MM.1S (cell line): ENCODE data around the gene DDX10.

ENCODE experiments used
- DNase-seq: peaks from one replicate; pipeline ENCODE4 v3.0.0-alpha.2; 2015
- H2AFZ ChIP-seq: fragments of 300-600 bp; sonication (generic); 2 replicates; pipeline ENCODE4 v1.6.0; 2016; ENCODE audit warnings: antibody characterized with exemption, low read length
- H3F3A ChIP-seq: fragments of 300-600 bp; sonication (generic); 2 replicates; pipeline ENCODE4 v1.6.1; 2016; ENCODE audit warnings: mild to moderate bottlenecking, antibody characterized with exemption, low read length, moderate library complexity, mixed read lengths; ENCODE audit not compliant: insufficient read depth
- H3K27ac ChIP-seq: fragments of 300-600 bp; sonication (generic); 2 replicates; pipeline ENCODE4 v1.5.1; 2016; ENCODE audit warnings: mild to moderate bottlenecking, low read length
- H3K27me3 ChIP-seq: fragments of 300-600 bp; sonication (generic); replicated peaks from 2 replicates; pipeline ENCODE4 v1.6.0; 2016; ENCODE audit warnings: low read length; ENCODE audit not compliant: insufficient read depth
- H3K36me3 ChIP-seq: fragments of 300-600 bp; sonication (generic); replicated peaks from 2 replicates; pipeline ENCODE4 v1.6.1; 2016; ENCODE audit warnings: mild to moderate bottlenecking, low read length, mixed read lengths; ENCODE audit not compliant: insufficient read depth
- H3K4me1 ChIP-seq: fragments of 300-600 bp; sonication (generic); 2 replicates; pipeline ENCODE4 v1.6.1; 2016; ENCODE audit warnings: low read length, mixed read lengths
- H3K4me2 ChIP-seq: fragments of 300-600 bp; sonication (generic); 2 replicates; pipeline ENCODE4 v1.6.0; 2016; ENCODE audit warnings: low read depth, low read length
- H3K4me3 ChIP-seq: fragments of 300-600 bp; sonication (generic); 2 replicates; pipeline ENCODE4 v1.5.1; 2016; ENCODE audit warnings: low read length, mixed read lengths
- H3K79me2 ChIP-seq: fragments of 300-600 bp; sonication (generic); 2 replicates; pipeline ENCODE4 v1.6.1; 2016; ENCODE audit warnings: mixed run types, low read length, mixed read lengths
- H3K9ac ChIP-seq: fragments of 300-600 bp; sonication (generic); 2 replicates; pipeline ENCODE4 v1.6.1; 2016; ENCODE audit warnings: low read length, mixed read lengths
- H3K9me2 ChIP-seq: fragments of 300-600 bp; sonication (generic); replicated peaks from 2 replicates; pipeline ENCODE4 v1.6.1; 2016; ENCODE audit warnings: mild to moderate bottlenecking, low read length, mixed read lengths; ENCODE audit not compliant: insufficient read depth
- H3K9me3 ChIP-seq: fragments of 300-600 bp; sonication (generic); replicated peaks from 2 replicates; pipeline ENCODE4 v1.6.1; 2016; ENCODE audit warnings: mild to moderate bottlenecking, low read length, mixed read lengths; ENCODE audit not compliant: insufficient read depth
- H4K20me1 ChIP-seq: fragments of 300-600 bp; sonication (generic); 2 replicates; pipeline ENCODE4 v1.6.1; 2016; ENCODE audit warnings: mild to moderate bottlenecking, low read length, moderate library complexity, mixed read lengths; ENCODE audit not compliant: insufficient read depth
- EZH2 ChIP-seq: fragments of 300-600 bp; sonication (generic); optimal IDR thresholded peaks from 2 replicates; pipeline ENCODE3; 2017; ENCODE audit warnings: low read depth, mild to moderate bottlenecking, antibody characterized with exemption, low read length, mixed read lengths
- EZH2phosphoT487 ChIP-seq: fragments of 300-600 bp; sonication (generic); IDR thresholded peaks from 2 replicates; pipeline ENCODE4 v1.6.1; 2018; ENCODE audit warnings: antibody characterized with exemption, low read length
- TF ChIP-seq, protein P1 (sequence below): fragments of 300-600 bp; sonication (generic); IDR thresholded peaks from 2 replicates; pipeline ENCODE4 v1.5.1; 2016; ENCODE audit warnings: antibody characterized with exemption, low read length, mixed read lengths

The DDX10 gene

DNA sequence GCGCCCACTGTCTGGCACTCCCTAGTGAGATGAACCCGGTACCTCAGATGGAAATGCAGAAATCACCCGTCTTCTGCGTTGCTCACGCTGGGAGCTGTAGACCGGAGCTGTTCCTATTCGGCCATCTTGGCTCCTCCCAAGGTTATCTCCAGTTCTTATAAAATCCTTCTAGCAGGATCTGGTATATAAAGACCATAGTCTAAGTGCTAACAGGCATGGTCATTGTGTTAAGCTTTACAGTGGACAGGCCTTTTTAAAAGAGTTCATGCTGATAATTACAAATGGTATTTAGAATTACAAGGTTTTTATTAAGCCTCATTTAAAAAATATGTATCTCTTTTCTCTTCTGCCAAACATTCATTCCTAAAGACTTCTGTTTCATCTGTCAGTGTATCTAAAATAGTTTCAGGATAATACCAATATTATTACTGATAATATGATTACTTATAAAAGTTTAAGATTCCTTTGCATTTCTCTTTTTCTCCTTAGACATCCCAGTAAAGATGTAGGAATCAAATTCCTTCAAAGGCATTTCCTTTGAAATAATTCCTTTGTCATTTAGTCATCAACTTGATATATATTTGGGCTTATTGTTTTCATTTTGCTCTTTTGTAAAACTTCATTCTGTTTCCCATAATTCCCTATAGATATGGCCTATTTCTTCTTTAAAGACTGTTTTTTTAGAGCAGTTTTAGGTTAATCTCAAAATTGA is 20.7 kb downstream of the DDX10 start:
- Histone ChIP-seq H2AFZ (no peak overlapping the region), H3K4me3 (no peak overlapping the region), H3K9me3 (no peaks in the 10 kb centered on the region), H3F3A (no peaks in the 10 kb centered on the region), H3K9ac (no peak overlapping the region), H3K4me1 (no peaks in the 10 kb centered on the region), H4K20me1 (no peaks in the 10 kb centered on the region), H3K27me3 (no peaks in the 10 kb centered on the region), H3K36me3 (peaks cover 6% of the 10 kb centered on the region), H3K79me2 (no peaks in the 10 kb centered on the region), H3K9me2 (no peaks in the 10 kb centered on the region), H3K27ac (no peak overlapping the region), H3K4me2 (no peak overlapping the region)
- TF ChIP-seq EZH2phosphoT487 (no peak), EZH2 (no peak)
- TF ChIP-seq, protein P1, sequence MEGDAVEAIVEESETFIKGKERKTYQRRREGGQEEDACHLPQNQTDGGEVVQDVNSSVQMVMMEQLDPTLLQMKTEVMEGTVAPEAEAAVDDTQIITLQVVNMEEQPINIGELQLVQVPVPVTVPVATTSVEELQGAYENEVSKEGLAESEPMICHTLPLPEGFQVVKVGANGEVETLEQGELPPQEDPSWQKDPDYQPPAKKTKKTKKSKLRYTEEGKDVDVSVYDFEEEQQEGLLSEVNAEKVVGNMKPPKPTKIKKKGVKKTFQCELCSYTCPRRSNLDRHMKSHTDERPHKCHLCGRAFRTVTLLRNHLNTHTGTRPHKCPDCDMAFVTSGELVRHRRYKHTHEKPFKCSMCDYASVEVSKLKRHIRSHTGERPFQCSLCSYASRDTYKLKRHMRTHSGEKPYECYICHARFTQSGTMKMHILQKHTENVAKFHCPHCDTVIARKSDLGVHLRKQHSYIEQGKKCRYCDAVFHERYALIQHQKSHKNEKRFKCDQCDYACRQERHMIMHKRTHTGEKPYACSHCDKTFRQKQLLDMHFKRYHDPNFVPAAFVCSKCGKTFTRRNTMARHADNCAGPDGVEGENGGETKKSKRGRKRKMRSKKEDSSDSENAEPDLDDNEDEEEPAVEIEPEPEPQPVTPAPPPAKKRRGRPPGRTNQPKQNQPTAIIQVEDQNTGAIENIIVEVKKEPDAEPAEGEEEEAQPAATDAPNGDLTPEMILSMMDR: no peak
- DNase-seq: no peak

DNA sequence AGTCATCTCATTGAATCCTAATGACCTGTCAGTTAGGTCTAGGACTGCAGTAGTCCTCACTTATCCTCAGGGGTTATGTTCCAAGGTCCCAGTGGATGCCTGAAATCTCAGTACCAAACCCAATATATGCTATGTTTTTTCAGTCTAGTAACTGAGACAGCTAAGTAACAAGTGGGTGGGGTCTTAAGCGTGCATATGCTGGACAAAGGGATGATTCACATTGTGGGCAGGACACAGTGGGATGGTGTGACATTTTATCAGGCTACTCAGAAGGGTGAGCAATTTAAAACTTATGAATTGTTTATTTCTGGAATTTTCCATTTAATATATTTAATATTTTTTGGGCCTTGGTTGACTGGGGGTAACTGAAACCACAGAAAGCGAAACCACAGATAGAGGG is 29.0 kb downstream of the DDX10 start:
- H3F3A ChIP-seq: no peaks in the 10 kb centered on the region
- no peaks in the 10 kb centered on the region for H3K9me3 ChIP-seq
- no peak overlapping the region for H3K4me2 ChIP-seq
- no peak overlapping the region for H2AFZ ChIP-seq
- TF ChIP-seq, protein P1: no peak
- TF ChIP-seq EZH2: no peak
- TF ChIP-seq EZH2phosphoT487: no peak
- no peak overlapping the region for H3K9ac ChIP-seq
- H3K4me3 ChIP-seq: no peak overlapping the region
- no peaks in the 10 kb centered on the region for H3K27me3 ChIP-seq
- DNase-seq: no peak
- H3K27ac ChIP-seq: no peak overlapping the region
- H3K4me1 ChIP-seq: no peaks in the 10 kb centered on the region
- no peaks in the 10 kb centered on the region for H3K79me2 ChIP-seq
- no peaks in the 10 kb centered on the region for H4K20me1 ChIP-seq
- peaks cover 5% of the 10 kb centered on the region for H3K36me3 ChIP-seq
- no peaks in the 10 kb centered on the region for H3K9me2 ChIP-seq

DNA sequence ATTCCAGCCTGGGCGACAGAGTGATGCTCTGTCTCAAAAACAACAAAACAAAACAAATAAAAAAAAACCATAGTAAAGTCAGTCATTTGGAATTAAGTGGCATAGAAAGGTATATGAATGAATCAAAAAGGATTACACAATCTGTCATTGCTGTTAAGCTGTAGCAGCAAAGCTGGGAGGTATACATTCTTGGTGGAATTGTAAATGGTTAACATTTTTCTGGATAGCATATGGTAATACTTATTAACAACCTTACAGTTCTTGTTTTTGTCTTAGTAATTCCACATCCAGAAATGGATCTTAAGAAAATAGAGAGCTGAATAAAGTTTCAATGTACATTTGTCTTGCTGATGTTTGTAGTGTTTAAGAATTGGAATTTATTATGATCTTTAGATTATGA is 30.0 kb downstream of the DDX10 start:
- Histone ChIP-seq H3K79me2 (no peaks in the 10 kb centered on the region), H3K9me3 (no peaks in the 10 kb centered on the region), H3K36me3 (no peaks in the 10 kb centered on the region; the same call in 1 of the 2 replicates), H3K27ac (no peak overlapping the region), H4K20me1 (no peaks in the 10 kb centered on the region), H3K4me3 (no peak overlapping the region), H3K27me3 (no peaks in the 10 kb centered on the region), H3K9me2 (no peaks in the 10 kb centered on the region), H2AFZ (no peak overlapping the region), H3K4me1 (no peaks in the 10 kb centered on the region), H3K4me2 (no peak overlapping the region), H3K9ac (no peak overlapping the region), H3F3A (no peaks in the 10 kb centered on the region)
- TF ChIP-seq, protein P1: no peak
- TF ChIP-seq EZH2phosphoT487 (no peak), EZH2 (no peak)
- DNase-seq: no peak
